HepG2 (cell line): ENCODE results near the gene PLPP3. TPM values are rescaled to one million over a fixed set of nuclear protein-coding genes. Genes with fewer than 3 reads are reported as not detected.
A peak's percentile ranks its signal among the peaks of the same experiment; 100 is the strongest.

Experiments
- ATAD3A ChIP-seq: sonication (generic); formaldehyde crosslinking; IDR thresholded peaks from 2 replicates; pipeline ENCODE4 v1.4.0; 2020; ENCODE audit warnings: missing genetic modification reagents
- ATF7 ChIP-seq, 2 experiments: fragments of 450-650 bp in 1 of 2; sonication (generic) in 1 of 2; formaldehyde crosslinking in 1 of 2; IDR thresholded peaks; 2 replicates each; pipeline versions ENCODE4 v1.4.0 to v1.6.1; 2016 to 2020; ENCODE audit warnings: antibody characterized with exemption in 1 of 2, mild to moderate bottlenecking in 1 of 2, missing genetic modification reagents in 1 of 2
- BCL3 ChIP-seq: sonication (generic); formaldehyde crosslinking; IDR thresholded peaks from 2 replicates; pipeline ENCODE4 v1.5.1; 2020; ENCODE audit warnings: mild to moderate bottlenecking, missing genetic modification reagents, moderate library complexity
- CREB1 ChIP-seq, 2 experiments: fragments of 450-650 bp in 1 of 2; IDR thresholded peaks; 2 replicates each; pipeline ENCODE4 v1.6.1; 2016 to 2017; ENCODE audit warnings: control low read depth in 1 of 2, mild to moderate bottlenecking in 1 of 2, missing compliant biosample characterization in 1 of 2, missing genetic modification characterization in 1 of 2
- DZIP1 ChIP-seq: sonication (generic); formaldehyde crosslinking; IDR thresholded peaks from 2 replicates; pipeline ENCODE4 v1.5.0; 2020; ENCODE audit warnings: mild to moderate bottlenecking, missing genetic modification reagents
- FOXO4 ChIP-seq: sonication (generic); formaldehyde crosslinking; conservative IDR thresholded peaks from 2 replicates; pipeline ENCODE4 v1.8.1; 2023; ENCODE audit warnings: missing genetic modification reagents
- GABPA ChIP-seq, 2 experiments: IDR thresholded peaks; 2 replicates each; pipeline ENCODE4 v1.6.1; 2011 to 2016; ENCODE audit warnings: low read depth in 2 of 2, low read length in 1 of 2, missing biosample characterization in 1 of 2, missing genetic modification characterization in 1 of 2
- MED8 ChIP-seq: sonication (generic); formaldehyde crosslinking; IDR thresholded peaks from 2 replicates; pipeline ENCODE4 v1.8.1; 2023; ENCODE audit warnings: mild to moderate bottlenecking, missing genetic modification reagents; ENCODE audit not compliant: insufficient replicate concordance
- MIER3 ChIP-seq: IDR thresholded peaks from 2 replicates; pipeline ENCODE4 v1.6.1; 2016; ENCODE audit warnings: missing compliant biosample characterization, borderline replicate concordance
- MLXIP ChIP-seq: sonication (generic); formaldehyde crosslinking; IDR thresholded peaks from 2 replicates; pipeline ENCODE4 v1.9.0; 2021; ENCODE audit warnings: missing genetic modification reagents, borderline replicate concordance
- MZF1 ChIP-seq: sonication (generic); formaldehyde crosslinking; IDR thresholded peaks from 2 replicates; pipeline ENCODE4 v1.8.1; 2023; ENCODE audit warnings: mild to moderate bottlenecking, missing genetic modification reagents, borderline replicate concordance
- SALL2 ChIP-seq: sonication (generic); formaldehyde crosslinking; IDR thresholded peaks from 2 replicates; pipeline ENCODE4 v1.8.1; 2023; ENCODE audit warnings: mild to moderate bottlenecking, missing genetic modification reagents, inconsistent platforms
- SNAI1 ChIP-seq: sonication (generic); formaldehyde crosslinking; IDR thresholded peaks from 2 replicates; pipeline ENCODE4 v1.5.0; 2020; ENCODE audit warnings: mild to moderate bottlenecking, missing genetic modification reagents, borderline replicate concordance
- ZBTB10 ChIP-seq: sonication (generic); formaldehyde crosslinking; IDR thresholded peaks from 2 replicates; pipeline ENCODE4 v1.4.0; 2020; ENCODE audit warnings: missing genetic modification reagents, borderline replicate concordance
- ZFP62 ChIP-seq: sonication (generic); formaldehyde crosslinking; IDR thresholded peaks from 2 replicates; pipeline ENCODE4 v1.4.0; 2020; ENCODE audit warnings: missing genetic modification reagents
- ZNF232 ChIP-seq: sonication (generic); formaldehyde crosslinking; IDR thresholded peaks from 2 replicates; pipeline ENCODE4 v1.4.0; 2020; ENCODE audit warnings: missing genetic modification reagents, borderline replicate concordance
- ZNF607 ChIP-seq: sonication (generic); formaldehyde crosslinking; IDR thresholded peaks from 2 replicates; pipeline ENCODE4 v1.5.1; 2020; ENCODE audit warnings: missing genetic modification reagents, mild to moderate bottlenecking, borderline replicate concordance
- polyA plus RNA-seq, 8 experiments: library from polyadenylated mRNA; depleted of rRNA in 3 of 8; stranded (reverse) in 7 of 8; unstranded in 1 of 8; fragments of >200 nt; fragmentation: Illumina TruSeq in 4 of 8; extraction: Trizol in 4 of 8; gene quantifications; 2 replicates each; pipeline versions ENCODE4 v1.2.1 to v1.2.3, GENCODE V29; 2011 to 2016; ENCODE audit warnings: low read depth in 4 of 8, missing spikeins in 1 of 8, mixed read lengths in 1 of 8; ENCODE audit not compliant: insufficient read depth in 1 of 8
- total RNA-seq, 5 experiments: library from RNA; depleted of rRNA; stranded (reverse); fragments of >200 nt; fragmentation: Illumina TruSeq; extraction: Trizol; gene quantifications; 2 replicates each; pipeline ENCODE4 v1.2.3, GENCODE V29; 2016; ENCODE audit warnings: low read depth in 1 of 5

PLPP3 gene
- total and polyA plus RNA-seq, 2 of the 13 experiments (the other 11 are each of a cell fraction or from before 2014, with no cell fraction given) = 49.7 to 65.8 TPM

GRCh38 chr1:56494306-56494705, 85.1 kb downstream of the PLPP3 start (continued):
- TF ChIP-seq DZIP1 (CRISPR knock-in tag) (no peak), ATF7 (IDR thresholded peaks at IDR 0.05) (no peak), ATF7 (CRISPR knock-in tag; IDR thresholded peaks at IDR 0.05) (no peak), ZNF232 (peak; percentile 73; the same call in 1 of the 2 replicates), ZBTB10 (CRISPR knock-in tag) (peak; percentile 88; the same call in 1 of the 2 replicates), MZF1 (CRISPR knock-in tag) (no peak), SALL2 (CRISPR knock-in tag) (peak; percentile 56; the same call in 1 of the 2 replicates), ATAD3A (CRISPR knock-in tag) (no peak), MIER3 (0 out of 2 replicates have a peak, but pooled peaks have one; percentile 59), CREB1 (IDR thresholded peaks at IDR 0.05) (no peak), CREB1 (CRISPR knock-in tag; IDR thresholded peaks at IDR 0.05) (peak; percentile 84), ZFP62 (CRISPR knock-in tag) (no peak), SNAI1 (CRISPR knock-in tag) (no peak), BCL3 (no peak), GABPA (IDR thresholded peaks at IDR 0.05; ENCODE audit: low read depth, low read length) (no peak), GABPA (CRISPR knock-in tag; IDR thresholded peaks at IDR 0.05; ENCODE audit: low read depth) (no peak), ZNF607 (CRISPR knock-in tag) (no peak), MLXIP (CRISPR knock-in tag) (peak; percentile 40; the same call in 1 of the 2 replicates), FOXO4 (no peak), MED8 (CRISPR knock-in tag) (peak; percentile 45)
